Left lung (tissue), 10 donors: ENCODE results near the gene ZNF628. TPM values are rescaled to one million over a fixed set of nuclear protein-coding genes. Genes with fewer than 3 reads are reported as not detected.

ENCODE experiments used
- ATAC-seq: fragments of 200-7000 bp; cut with Tn5 transposase; one replicate; pipeline ENCODE4 v1.9.1; 2020; ENCODE audit warnings: moderate library complexity
- DNase-seq, 4 donors: peaks; one replicate each; pipeline ENCODE4 v3.0.0-alpha.2; 2013 to 2020
- H3K27ac ChIP-seq, 2 donors: fragments of 200-600 bp; sonication (generic) in 1 of 2; one replicate each; pipeline versions ENCODE4 v1.5.0 to v1.8.0; 2020 to 2021
- H3K27me3 ChIP-seq, 2 donors: fragments of 200-600 bp; sonication (generic) in 1 of 2; one replicate each; pipeline versions ENCODE4 v1.5.0 to v1.8.0; 2020 to 2021
- H3K36me3 ChIP-seq, 2 donors: fragments of 200-600 bp; sonication (generic) in 1 of 2; one replicate each; pipeline versions ENCODE4 v1.5.0 to v1.8.0; 2020 to 2021
- H3K4me1 ChIP-seq, 2 donors: fragments of 200-600 bp; one replicate each; pipeline ENCODE4 v1.8.0; 2021
- H3K4me3 ChIP-seq, 2 donors: fragments of 200-600 bp; sonication (generic) in 1 of 2; one replicate each; pipeline versions ENCODE4 v1.5.0 to v1.8.0; 2020 to 2021; ENCODE audit warnings: mild to moderate bottlenecking in 1 of 2
- H3K9me3 ChIP-seq, 2 donors: fragments of 200-600 bp; sonication (generic) in 1 of 2; one replicate each; pipeline versions ENCODE4 v1.5.0 to v1.8.0; 2020 to 2021
- intact Hi-C, 2 donors: fragments of 100-400 bp; cut with DNase I; formaldehyde crosslinking; loops; one replicate each; pipeline versions ENCODE4 v1.11.2 to v1.14.2; 2022
- polyA plus RNA-seq, 6 donors: library from polyadenylated mRNA; unstranded; fragments of 120-200 nt; gene quantifications; one replicate each; pipeline ENCODE4 v1.2.1, GENCODE V29; 2013; ENCODE audit not compliant: insufficient read length in 6 of 6
- total RNA-seq, 2 donors: library from RNA; stranded (reverse); fragmentation: NEBNext Ultra II Directional; extraction: Animal tissue kit (Norgen Biotek cat#: 25700); gene quantifications; one replicate each; pipeline ENCODE4 v1.2.1, GENCODE V29; 2021
- TF ChIP-seq, protein P1 (sequence below), 2 donors: fragments of 200-600 bp; sonication (generic) in 1 of 2; IDR thresholded peaks; one replicate each; pipeline versions ENCODE4 v1.5.0 to v1.8.0; 2021; ENCODE audit warnings: antibody characterized with exemption in 2 of 2
- donor health status: DM: no; HTN: yes; CAD: no.
- donor health status: DM: no; HTN: no; CAD: no.

The ZNF628 gene
- total and polyA plus RNA-seq, 8 donors = 1.6 to 9.5 (median 3.7) TPM

DNA sequence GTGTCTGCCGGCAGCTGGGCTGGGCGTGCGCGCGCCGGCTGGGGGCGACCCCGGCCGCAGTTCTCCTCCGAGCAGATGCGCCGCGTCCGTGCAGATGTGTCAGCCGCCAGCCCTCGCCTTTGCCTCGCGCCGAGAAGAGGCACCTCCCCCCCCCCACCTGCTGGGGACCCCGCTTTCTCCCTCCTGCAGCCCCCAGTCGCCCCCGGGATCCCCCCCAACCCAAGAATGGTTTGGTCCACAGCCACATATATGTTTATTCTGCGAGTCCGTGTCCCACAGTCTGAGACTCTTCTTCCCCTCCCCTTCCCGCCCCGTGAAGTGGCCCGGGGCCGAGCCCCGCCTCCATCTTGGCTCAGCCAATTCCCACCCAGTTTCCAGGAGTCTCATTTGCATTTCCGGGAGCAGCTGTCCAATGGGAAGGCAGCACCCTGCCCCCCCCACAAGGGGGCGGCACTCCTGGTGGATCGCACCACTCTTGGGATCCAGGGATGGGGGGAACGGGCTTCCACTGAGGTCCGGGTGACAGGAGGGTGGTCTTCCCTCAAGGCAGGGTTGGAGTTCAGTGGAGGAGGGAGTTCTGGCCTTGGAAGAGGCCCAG, 23.6 kb upstream of the ZNF628 start:
- H3K4me3 ChIP-seq = no peak overlapping the region
- H3K9me3 ChIP-seq = no peaks in the 10 kb centered on the region
- peaks cover 21 to 35% of the 10 kb centered on the region in 2 donors for H3K27me3 ChIP-seq
- peaks cover 0 to 8% of the 10 kb centered on the region in 2 donors for H3K36me3 ChIP-seq
- TF ChIP-seq, protein P1, sequence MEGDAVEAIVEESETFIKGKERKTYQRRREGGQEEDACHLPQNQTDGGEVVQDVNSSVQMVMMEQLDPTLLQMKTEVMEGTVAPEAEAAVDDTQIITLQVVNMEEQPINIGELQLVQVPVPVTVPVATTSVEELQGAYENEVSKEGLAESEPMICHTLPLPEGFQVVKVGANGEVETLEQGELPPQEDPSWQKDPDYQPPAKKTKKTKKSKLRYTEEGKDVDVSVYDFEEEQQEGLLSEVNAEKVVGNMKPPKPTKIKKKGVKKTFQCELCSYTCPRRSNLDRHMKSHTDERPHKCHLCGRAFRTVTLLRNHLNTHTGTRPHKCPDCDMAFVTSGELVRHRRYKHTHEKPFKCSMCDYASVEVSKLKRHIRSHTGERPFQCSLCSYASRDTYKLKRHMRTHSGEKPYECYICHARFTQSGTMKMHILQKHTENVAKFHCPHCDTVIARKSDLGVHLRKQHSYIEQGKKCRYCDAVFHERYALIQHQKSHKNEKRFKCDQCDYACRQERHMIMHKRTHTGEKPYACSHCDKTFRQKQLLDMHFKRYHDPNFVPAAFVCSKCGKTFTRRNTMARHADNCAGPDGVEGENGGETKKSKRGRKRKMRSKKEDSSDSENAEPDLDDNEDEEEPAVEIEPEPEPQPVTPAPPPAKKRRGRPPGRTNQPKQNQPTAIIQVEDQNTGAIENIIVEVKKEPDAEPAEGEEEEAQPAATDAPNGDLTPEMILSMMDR (IDR thresholded peaks at IDR 0.05) = no peak
- H3K4me1 ChIP-seq = peaks cover 0 to 15% of the 10 kb centered on the region in 2 donors
- DNase-seq = peak in 3 of 4 donors; percentile 64 to 89 (median 76)
- ATAC-seq = peak; percentile 70
- H3K27ac ChIP-seq = no peak overlapping the region
- intact Hi-C loops = no loop called here

DNA sequence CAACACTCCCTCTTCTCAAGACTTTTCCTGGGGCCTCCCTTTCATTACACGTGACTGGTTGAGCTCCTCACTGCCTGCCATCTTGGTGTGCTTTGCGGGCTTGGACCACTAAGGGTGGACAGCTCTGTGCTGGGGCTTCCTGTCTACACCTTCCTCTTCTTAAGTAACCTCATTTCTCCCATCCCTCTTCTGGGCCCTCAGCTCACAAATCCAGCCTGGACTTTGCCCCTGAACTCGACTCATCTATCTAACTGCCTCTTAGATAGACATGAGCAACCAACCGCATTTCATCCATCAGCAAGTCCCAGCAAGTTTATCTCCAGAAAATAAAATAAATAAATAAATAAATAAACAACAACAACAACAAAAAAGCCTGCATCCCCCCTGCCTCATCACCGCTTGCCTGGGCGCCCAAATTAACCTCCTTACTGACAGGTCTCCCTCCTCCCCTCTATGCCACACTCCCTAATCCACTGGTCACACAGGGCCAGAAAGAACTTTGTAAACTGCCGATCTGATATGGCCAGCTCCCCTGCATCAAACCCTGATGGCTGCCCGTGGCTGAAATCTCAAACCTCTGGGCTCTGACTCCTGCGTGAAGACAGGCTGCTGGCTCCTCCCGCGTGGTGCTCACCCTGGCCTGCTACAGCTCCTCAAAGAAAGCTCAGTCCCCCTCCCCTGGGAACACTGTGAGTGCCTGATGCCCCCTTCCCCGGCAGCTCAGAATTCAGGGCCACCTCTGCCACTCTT, 22.7 kb upstream of the ZNF628 start:
- Histone ChIP-seq H3K36me3 (peaks cover 0 to 8% of the 10 kb centered on the region in 2 donors), H3K4me3 (no peak overlapping the region), H3K27me3 (peaks cover 21 to 35% of the 10 kb centered on the region in 2 donors), H3K9me3 (no peaks in the 10 kb centered on the region), H3K4me1 (peaks cover 0 to 15% of the 10 kb centered on the region in 2 donors), H3K27ac (no peak overlapping the region)
- intact Hi-C loops = no loop called here
- TF ChIP-seq, protein P1 (IDR thresholded peaks at IDR 0.05) = no peak
- peak in 1 of 4 donors; percentile 34 for DNase-seq
- ATAC-seq = no peak

DNA sequence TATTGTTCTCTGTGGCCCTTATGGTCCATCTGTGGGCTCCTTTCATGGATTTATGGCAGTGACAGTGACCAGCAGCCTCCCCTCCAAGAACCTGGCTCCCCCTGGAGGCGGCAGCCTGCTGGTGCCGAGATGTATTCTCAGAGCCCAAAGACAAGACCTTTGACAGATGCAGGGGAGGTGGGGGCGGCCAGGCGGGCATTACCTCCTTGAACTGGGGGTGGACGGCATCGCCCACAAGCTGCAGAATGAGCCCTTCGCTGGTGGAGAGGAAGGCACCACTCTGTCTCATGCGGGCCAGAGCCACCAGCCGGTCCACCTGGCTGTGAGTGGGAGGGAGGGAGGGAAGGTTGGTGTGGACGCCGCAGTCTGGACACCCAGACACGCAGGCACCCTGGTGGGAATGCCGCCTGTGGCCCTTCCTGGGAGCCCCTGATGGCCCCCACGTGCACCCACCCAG, 21.6 kb upstream of the ZNF628 start:
- Histone ChIP-seq H3K27me3 (peaks cover 19 to 26% of the 10 kb centered on the region in 2 donors), H3K4me3 (no peak overlapping the region), H3K4me1 (peaks cover 2 to 18% of the 10 kb centered on the region in 2 donors), H3K9me3 (no peaks in the 10 kb centered on the region), H3K36me3 (peaks cover 0 to 8% of the 10 kb centered on the region in 2 donors), H3K27ac (no peak overlapping the region)
- ATAC-seq = peak; percentile 29
- TF ChIP-seq, protein P1 (IDR thresholded peaks at IDR 0.05) = peak; percentile 19 to 41
- DNase-seq = peak in 1 of 4 donors; percentile 80
- intact Hi-C loops = no loop called here

GRCh38 chr19:55455576-55456235, 20.7 kb upstream of the ZNF628 start:
- intact Hi-C loops = no loop called here
- ATAC-seq = no peak
- peaks cover 0 to 8% of the 10 kb centered on the region in 2 donors for H3K36me3 ChIP-seq

More at GRCh38 chr19:55455576-55456235, 20.7 kb upstream of the ZNF628 start:
- peaks cover 19 to 24% of the 10 kb centered on the region in 2 donors for H3K27me3 ChIP-seq
- TF ChIP-seq, protein P1 (IDR thresholded peaks at IDR 0.05) = no peak
- H3K27ac ChIP-seq = no peak overlapping the region
- DNase-seq = no peak
- no peak overlapping the region for H3K4me3 ChIP-seq
- peaks cover 6 to 27% of the 10 kb centered on the region in 2 donors for H3K4me1 ChIP-seq
- no peaks in the 10 kb centered on the region for H3K9me3 ChIP-seq
